GM12891 (cell line): Measurements from ENCODE around the gene TSPAN18.

Experiments used
- DNase-seq: peaks from one replicate; pipeline ENCODE4 v3.0.0; 2011; ENCODE audit warnings: low spot score; ENCODE audit not compliant: insufficient read length
- FAIRE-seq: peaks from 2 replicates; lab custom pipeline; 2011; peaks lifted over from hg19 to GRCh38; lab: Jason Lieb, UNC
- PAX5 ChIP-seq: IDR thresholded peaks from 2 replicates; pipeline ENCODE4 v1.6.1; 2011; ENCODE audit warnings: low read length, moderate library complexity, mild to moderate bottlenecking; ENCODE audit not compliant: insufficient read depth, severe bottlenecking
- POLR2A ChIP-seq: IDR thresholded peaks from 2 replicates; pipeline ENCODE4 v1.6.1; 2011; ENCODE audit warnings: low read depth, low read length, control low read depth
- POLR2AphosphoS5 ChIP-seq: IDR thresholded peaks from 2 replicates; pipeline ENCODE4 v1.6.1; 2011; ENCODE audit warnings: low read depth, low read length, control low read depth
- POU2F2 ChIP-seq: IDR thresholded peaks from 2 replicates; pipeline ENCODE4 v1.6.1; 2011; ENCODE audit warnings: low read depth, mild to moderate bottlenecking, control low read depth, low read length, moderate library complexity
- SPI1 ChIP-seq: IDR thresholded peaks from 2 replicates; pipeline ENCODE4 v1.6.1; 2011; ENCODE audit warnings: low read depth, low read length, control low read depth
- TAF1 ChIP-seq: IDR thresholded peaks from 2 replicates; pipeline ENCODE4 v1.6.1; 2011; ENCODE audit warnings: low read depth, low read length, control low read depth

The TSPAN18 gene

GRCh38 chr11:44974402-44975000 lies 247.7 kb downstream of the TSPAN18 start:
- DNase-seq (no peak), FAIRE-seq (no peak)
- TF ChIP-seq TAF1: no peak
- no peak for TF ChIP-seq POLR2AphosphoS5
- TF ChIP-seq POU2F2: no peak
- no peak for TF ChIP-seq POLR2A
- no peak for TF ChIP-seq PAX5
- no peak for TF ChIP-seq SPI1

DNA sequence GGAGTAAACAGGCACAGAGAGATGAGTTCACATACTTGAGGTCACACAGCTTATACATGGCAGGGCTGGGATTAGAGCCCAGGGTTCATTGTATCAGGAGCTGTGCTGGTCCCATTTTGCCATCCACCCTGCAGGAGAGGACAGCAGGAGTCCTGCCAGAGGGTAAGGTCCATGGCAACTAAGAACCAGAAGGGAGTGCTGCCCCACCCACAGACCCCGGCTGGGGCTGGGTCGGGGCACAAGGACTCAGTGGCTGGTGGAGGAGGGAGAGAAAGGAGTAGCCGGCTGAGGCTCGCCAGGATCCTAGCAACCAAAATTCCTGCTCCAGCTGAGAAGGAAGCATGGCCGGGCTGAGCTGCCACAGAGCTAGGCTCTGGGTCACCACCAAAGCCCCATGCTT lies 249.8 kb downstream of the TSPAN18 start:
- TF ChIP-seq TAF1 (no peak), POU2F2 (no peak), POLR2A (no peak), POLR2AphosphoS5 (no peak), PAX5 (no peak), SPI1 (no peak)
- FAIRE-seq: no peak
- DNase-seq: no peak

GRCh38 chr11:44977493-44977984 lies 250.8 kb downstream of the TSPAN18 start:
- FAIRE-seq: no peak
- TF ChIP-seq TAF1 (no peak), POLR2A (no peak), POLR2AphosphoS5 (no peak), POU2F2 (no peak)
- no peak for DNase-seq

- TF ChIP-seq SPI1: no peak
- no peak for TF ChIP-seq TAF1
- DNase-seq: no peak
- FAIRE-seq: peak; percentile 50
These were observed 251.7 kb downstream of the TSPAN18 start for GRCh38 chr11:44978274-44978960.

DNA sequence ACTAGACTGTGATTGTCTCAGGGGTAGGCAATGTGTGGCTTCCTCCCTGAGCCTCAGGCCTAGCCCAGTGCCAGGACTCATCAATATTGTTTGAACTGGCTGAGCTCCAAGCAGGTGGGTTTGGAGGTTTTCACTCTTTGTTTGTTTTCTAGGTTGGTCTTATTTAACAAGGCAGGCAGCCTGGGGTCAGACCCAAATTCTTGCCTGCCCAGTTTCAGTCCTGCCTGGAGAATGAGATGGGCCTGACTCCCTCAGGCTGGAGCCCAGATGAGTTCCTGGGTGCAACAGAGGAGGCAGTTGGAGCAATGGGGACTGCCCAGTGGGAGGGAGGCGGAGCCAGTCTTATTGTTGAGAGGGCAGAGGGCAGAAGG lies 252.2 kb downstream of the TSPAN18 start:
- TF ChIP-seq SPI1 (no peak), TAF1 (no peak), POLR2AphosphoS5 (no peak), POLR2A (no peak), PAX5 (no peak), POU2F2 (no peak)
- no peak for DNase-seq
- FAIRE-seq: no peak

GRCh38 chr11:44979543-44980399 lies 253.0 kb downstream of the TSPAN18 start:
- TF ChIP-seq TAF1 (no peak), POU2F2 (no peak), SPI1 (no peak), POLR2A (no peak), POLR2AphosphoS5 (no peak), PAX5 (no peak)
- FAIRE-seq: no peak
- no peak for DNase-seq

DNA sequence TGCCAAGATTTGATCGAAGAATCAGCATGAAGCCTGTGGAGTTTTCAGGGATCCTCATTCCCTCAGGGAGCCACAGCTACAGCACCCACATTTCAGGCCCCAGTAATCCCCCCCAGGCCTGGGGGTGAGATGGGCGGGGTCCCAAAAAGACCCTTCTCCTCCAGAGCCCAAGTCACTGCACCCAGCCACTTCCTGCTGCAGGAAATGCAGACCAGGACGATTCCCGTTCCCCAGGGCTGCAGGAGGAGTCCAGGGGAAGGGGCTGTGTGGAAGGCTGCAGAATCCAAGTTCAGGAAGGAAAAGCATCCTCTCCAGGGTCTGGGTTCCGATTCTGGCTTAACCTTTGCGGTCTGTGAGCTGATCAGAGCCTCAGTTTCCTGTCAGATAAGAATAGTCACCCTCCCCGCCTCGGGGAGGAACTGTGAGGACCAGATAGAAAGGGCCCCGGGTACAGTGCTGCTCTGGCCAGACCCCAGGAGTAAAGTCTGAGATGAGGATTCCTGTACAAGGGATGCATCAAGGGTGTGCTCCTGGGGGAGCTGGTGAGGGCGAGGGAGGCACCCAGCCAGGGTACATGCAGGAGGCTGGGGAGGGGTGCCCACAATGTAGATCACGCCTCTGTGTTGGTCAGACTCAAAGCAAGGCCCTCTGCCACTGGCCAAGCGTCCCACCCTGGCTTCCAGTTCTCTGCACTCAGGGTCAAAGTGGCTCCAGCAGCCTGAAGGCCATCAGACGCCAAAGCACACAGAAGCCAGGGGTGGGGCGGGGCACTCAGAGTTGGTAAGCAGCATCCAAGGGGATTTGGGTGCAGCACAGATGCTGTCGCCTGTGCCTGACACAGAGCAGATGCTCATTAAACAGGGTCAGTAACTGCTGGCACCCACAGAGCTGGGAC lies 254.0 kb downstream of the TSPAN18 start:
- no peak for DNase-seq
- FAIRE-seq: no peak
- no peak for TF ChIP-seq POU2F2
- no peak for TF ChIP-seq POLR2AphosphoS5
- no peak for TF ChIP-seq PAX5
- TF ChIP-seq POLR2A: no peak
- TF ChIP-seq SPI1: no peak
